Mammary epithelial cell (primary cell): ENCODE results near the gene ESPNL.

Experiments
- EZH2 ChIP-seq: IDR thresholded peaks from 2 replicates; pipeline ENCODE4 v1.6.1; 2012; ENCODE audit warnings: low read length, inconsistent platforms, borderline replicate concordance
- TF ChIP-seq, protein P1 (sequence below), 2 donors: IDR thresholded peaks in 1 of 2; conservative IDR thresholded peaks in 1 of 2; 2 replicates each; pipeline ENCODE4 v1.5.1; 2011 to 2012; ENCODE audit warnings: inconsistent platforms in 2 of 2, low read length in 2 of 2, mild to moderate bottlenecking in 2 of 2, control low read depth in 1 of 2, low read depth in 1 of 2; ENCODE audit not compliant: insufficient read depth in 1 of 2; ENCODE audit errors: extremely low read depth in 1 of 2

DNA sequence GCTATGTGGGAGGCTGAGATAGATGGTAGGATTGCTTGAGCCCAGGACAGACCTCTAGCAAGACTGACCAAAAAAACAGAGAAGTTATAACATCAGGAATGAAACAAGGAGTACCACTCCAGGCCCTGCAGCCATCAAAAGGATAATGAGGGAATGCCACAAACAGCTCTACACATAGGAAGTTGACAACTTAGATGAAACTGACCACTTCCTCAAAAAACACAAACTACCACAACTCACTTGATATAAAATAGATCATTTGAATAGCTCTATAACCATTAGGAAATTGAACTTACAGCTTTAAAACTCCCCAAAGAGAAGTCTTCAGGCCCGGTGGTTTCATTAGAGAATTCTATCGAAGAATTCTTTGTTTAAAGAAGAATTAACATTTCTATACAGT lies 12.9 kb upstream of the ESPNL start:
- TF ChIP-seq, protein P1, sequence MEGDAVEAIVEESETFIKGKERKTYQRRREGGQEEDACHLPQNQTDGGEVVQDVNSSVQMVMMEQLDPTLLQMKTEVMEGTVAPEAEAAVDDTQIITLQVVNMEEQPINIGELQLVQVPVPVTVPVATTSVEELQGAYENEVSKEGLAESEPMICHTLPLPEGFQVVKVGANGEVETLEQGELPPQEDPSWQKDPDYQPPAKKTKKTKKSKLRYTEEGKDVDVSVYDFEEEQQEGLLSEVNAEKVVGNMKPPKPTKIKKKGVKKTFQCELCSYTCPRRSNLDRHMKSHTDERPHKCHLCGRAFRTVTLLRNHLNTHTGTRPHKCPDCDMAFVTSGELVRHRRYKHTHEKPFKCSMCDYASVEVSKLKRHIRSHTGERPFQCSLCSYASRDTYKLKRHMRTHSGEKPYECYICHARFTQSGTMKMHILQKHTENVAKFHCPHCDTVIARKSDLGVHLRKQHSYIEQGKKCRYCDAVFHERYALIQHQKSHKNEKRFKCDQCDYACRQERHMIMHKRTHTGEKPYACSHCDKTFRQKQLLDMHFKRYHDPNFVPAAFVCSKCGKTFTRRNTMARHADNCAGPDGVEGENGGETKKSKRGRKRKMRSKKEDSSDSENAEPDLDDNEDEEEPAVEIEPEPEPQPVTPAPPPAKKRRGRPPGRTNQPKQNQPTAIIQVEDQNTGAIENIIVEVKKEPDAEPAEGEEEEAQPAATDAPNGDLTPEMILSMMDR (conservative IDR thresholded peaks at IDR 0.05 in 1 of 2, IDR thresholded peaks at IDR 0.05 in 1 of 2; ENCODE audit: extremely low read depth in 1 of 2, insufficient read depth in 1 of 2, low read depth in 1 of 2, low read length in 2 of 2): no peak
- TF ChIP-seq EZH2: no peak
